OCI-LY7 (cell line): ENCODE data around the gene LEAP2. TPM values are rescaled to one million over a fixed set of nuclear protein-coding genes. Genes with fewer than 3 reads are reported as not detected.

Experiments used
- BruUV-seq: library from RNA; stranded (reverse); fragments of 400-500 nt; replicated peaks from 2 replicates; lab custom pipeline; 2021; lab: Mats Ljungman, UMichigan
- CTCF ChIA-PET: fragments of 300-600 bp; sonication (Branson Sonifier 250); formaldehyde crosslinking; loops from one replicate; lab custom pipeline; 2022; ENCODE audit warnings: antibody characterized with exemption; ENCODE audit not compliant: unreplicated experiment; lab: Charles Lee
- POLR2A ChIA-PET: fragments of 300-600 bp; sonication (Branson Sonifier 250); formaldehyde crosslinking; loops from one replicate; lab custom pipeline; 2022; ENCODE audit warnings: antibody characterized with exemption; lab: Charles Lee
- DNase-seq: peaks from one replicate; pipeline ENCODE4 v3.0.0-alpha.2; 2015; ENCODE audit warnings: low spot score
- H2AFZ ChIP-seq: fragments of 200-600 bp; sonication (generic), shearing (Covaris generic); 2 replicates; pipeline ENCODE4 v1.6.1; 2014; ENCODE audit warnings: mild to moderate bottlenecking, antibody characterized with exemption, low read length, moderate library complexity
- H3K27ac ChIP-seq: fragments of 200-600 bp; sonication (generic); 2 replicates; pipeline ENCODE4 v1.5.1; 2014; ENCODE audit warnings: mixed run types, low read depth, mild to moderate bottlenecking, moderate library complexity, low read length, inconsistent platforms; ENCODE audit not compliant: poor library complexity, severe bottlenecking
- H3K36me3 ChIP-seq: fragments of 200-600 bp; sonication (generic); 2 replicates; pipeline ENCODE4 v1.6.1; 2014; ENCODE audit warnings: mild to moderate bottlenecking, antibody characterized with exemption, low read length, moderate library complexity, mixed read lengths; ENCODE audit not compliant: insufficient read depth
- H3K4me1 ChIP-seq: fragments of 200-600 bp; sonication (generic); 2 replicates; pipeline ENCODE4 v1.5.1; 2014; ENCODE audit warnings: mild to moderate bottlenecking, low read length; ENCODE audit not compliant: insufficient read depth, poor library complexity, severe bottlenecking
- H3K4me2 ChIP-seq: fragments of 200-600 bp; sonication (generic); 2 replicates; pipeline ENCODE4 v1.6.1; 2014; ENCODE audit warnings: mild to moderate bottlenecking, low read length
- H3K4me3 ChIP-seq: fragments of 200-600 bp; sonication (generic); 2 replicates; pipeline ENCODE4 v1.5.1; 2014; ENCODE audit warnings: mild to moderate bottlenecking, low read depth, low read length; ENCODE audit not compliant: poor library complexity, severe bottlenecking
- H3K79me2 ChIP-seq: fragments of 200-600 bp; sonication (generic); 2 replicates; pipeline ENCODE4 v1.6.1; 2016; ENCODE audit warnings: low read depth, mild to moderate bottlenecking, low read length, moderate library complexity, mixed read lengths; ENCODE audit not compliant: insufficient read depth
- H3K9me2 ChIP-seq: fragments of 200-600 bp; sonication (generic); 2 replicates; pipeline ENCODE4 v1.6.1; 2016; ENCODE audit warnings: mild to moderate bottlenecking, low read length, mixed read lengths; ENCODE audit not compliant: insufficient read depth
- H3K9me3 ChIP-seq: fragments of 200-600 bp; sonication (generic); 2 replicates; pipeline ENCODE4 v1.6.1; 2014; ENCODE audit warnings: mild to moderate bottlenecking, mixed run types, low read length, mixed read lengths
- H4K20me1 ChIP-seq: fragments of 200-600 bp; sonication (generic); 2 replicates; pipeline ENCODE4 v1.6.1; 2014; ENCODE audit warnings: mild to moderate bottlenecking, antibody characterized with exemption, low read length, moderate library complexity, mixed read lengths; ENCODE audit not compliant: insufficient read depth
- EZH2phosphoT487 ChIP-seq: fragments of 200-600 bp; sonication (generic); IDR thresholded peaks from 2 replicates; pipeline ENCODE4 v1.6.1; 2018; ENCODE audit warnings: low read depth, borderline replicate concordance, mild to moderate bottlenecking, mixed run types, antibody characterized with exemption, low read length, moderate library complexity, mixed read lengths
- intact Hi-C: fragments of 100-400 bp; cut with micrococcal nuclease; formaldehyde crosslinking; loops from one replicate; pipeline ENCODE4 v1.10.0; 2022; ENCODE audit not compliant: unreplicated experiment
- total RNA-seq, 2 experiments: library from RNA; depleted of rRNA in 1 of 2; stranded (reverse); fragments of >200 nt in 1 of 2; shearing (Covaris generic) in 1 of 2; gene quantifications; 2 replicates each; pipeline ENCODE4 v1.2.3, GENCODE V29; 2014 to 2022
- TF ChIP-seq, protein P1 (sequence below): fragments of 200-600 bp; sonication (generic); conservative IDR thresholded peaks from 2 replicates; pipeline ENCODE4 v1.5.1; 2014; ENCODE audit warnings: mild to moderate bottlenecking, antibody characterized with exemption, low read length, moderate library complexity, mixed read lengths

LEAP2 gene
- total RNA-seq, 2 experiments from 2014 or later: 4.4 to 5.6 TPM

DNA sequence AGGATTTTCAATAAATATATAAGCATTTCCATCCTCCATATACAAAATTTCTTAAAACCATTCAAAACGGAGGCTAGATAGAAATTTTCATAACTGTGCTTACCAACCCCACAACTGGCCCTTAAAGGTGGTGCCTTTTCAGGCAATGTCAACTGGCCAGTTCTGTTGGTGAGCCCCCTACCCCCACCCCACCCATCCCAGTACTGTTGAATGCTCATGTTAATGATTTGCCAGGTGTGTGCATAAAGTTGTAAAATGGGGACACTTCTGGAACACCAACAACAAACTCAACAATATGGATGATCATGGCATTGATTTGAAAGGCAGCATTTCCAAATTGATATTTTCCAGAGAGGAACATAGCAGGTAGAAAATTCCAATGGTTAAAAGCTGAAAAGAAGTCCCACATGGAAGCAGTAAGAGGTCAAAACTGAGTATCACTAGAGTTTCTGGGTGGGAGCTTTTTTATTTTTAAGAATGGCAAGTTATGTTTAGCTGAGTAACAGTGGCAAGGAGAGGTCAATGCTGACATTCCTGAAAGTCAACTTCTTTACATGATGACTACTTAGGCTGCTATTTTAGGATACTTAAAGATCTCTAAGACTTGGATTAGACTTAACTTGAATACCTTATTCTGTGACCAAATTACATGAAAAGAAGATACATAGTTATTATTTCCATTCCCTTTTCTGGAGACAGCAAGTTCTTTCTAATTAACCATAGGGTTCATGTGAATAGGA lies 2.7 kb downstream of the LEAP2 start:
- no peaks in the 10 kb centered on the region for H3K4me1 ChIP-seq
- H3K9me3 ChIP-seq: no peaks in the 10 kb centered on the region
- no peaks in the 10 kb centered on the region for H3K79me2 ChIP-seq
- no peaks in the 10 kb centered on the region for H3K9me2 ChIP-seq
- H3K27ac ChIP-seq: no peak overlapping the region
- DNase-seq: no peak
- TF ChIP-seq, protein P1, sequence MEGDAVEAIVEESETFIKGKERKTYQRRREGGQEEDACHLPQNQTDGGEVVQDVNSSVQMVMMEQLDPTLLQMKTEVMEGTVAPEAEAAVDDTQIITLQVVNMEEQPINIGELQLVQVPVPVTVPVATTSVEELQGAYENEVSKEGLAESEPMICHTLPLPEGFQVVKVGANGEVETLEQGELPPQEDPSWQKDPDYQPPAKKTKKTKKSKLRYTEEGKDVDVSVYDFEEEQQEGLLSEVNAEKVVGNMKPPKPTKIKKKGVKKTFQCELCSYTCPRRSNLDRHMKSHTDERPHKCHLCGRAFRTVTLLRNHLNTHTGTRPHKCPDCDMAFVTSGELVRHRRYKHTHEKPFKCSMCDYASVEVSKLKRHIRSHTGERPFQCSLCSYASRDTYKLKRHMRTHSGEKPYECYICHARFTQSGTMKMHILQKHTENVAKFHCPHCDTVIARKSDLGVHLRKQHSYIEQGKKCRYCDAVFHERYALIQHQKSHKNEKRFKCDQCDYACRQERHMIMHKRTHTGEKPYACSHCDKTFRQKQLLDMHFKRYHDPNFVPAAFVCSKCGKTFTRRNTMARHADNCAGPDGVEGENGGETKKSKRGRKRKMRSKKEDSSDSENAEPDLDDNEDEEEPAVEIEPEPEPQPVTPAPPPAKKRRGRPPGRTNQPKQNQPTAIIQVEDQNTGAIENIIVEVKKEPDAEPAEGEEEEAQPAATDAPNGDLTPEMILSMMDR: no peak
- TF ChIP-seq EZH2phosphoT487: no peak
- no peak overlapping the region for H2AFZ ChIP-seq
- ChIA-PET POLR2A (interaction anchor here (1.1 kb wide), 1 partner anchor 12 kb away, joined by 3 read pairs; no protein-coding TSS in a partner anchor), CTCF (no interaction called here)
- no peak overlapping the region for H3K4me2 ChIP-seq
- intact Hi-C loops: no loop called here
- H3K36me3 ChIP-seq: peaks cover 84% of the 10 kb centered on the region
- H3K4me3 ChIP-seq: no peak overlapping the region
- BruUV-seq: no TSS peak
- H4K20me1 ChIP-seq: no peaks in the 10 kb centered on the region

DNA sequence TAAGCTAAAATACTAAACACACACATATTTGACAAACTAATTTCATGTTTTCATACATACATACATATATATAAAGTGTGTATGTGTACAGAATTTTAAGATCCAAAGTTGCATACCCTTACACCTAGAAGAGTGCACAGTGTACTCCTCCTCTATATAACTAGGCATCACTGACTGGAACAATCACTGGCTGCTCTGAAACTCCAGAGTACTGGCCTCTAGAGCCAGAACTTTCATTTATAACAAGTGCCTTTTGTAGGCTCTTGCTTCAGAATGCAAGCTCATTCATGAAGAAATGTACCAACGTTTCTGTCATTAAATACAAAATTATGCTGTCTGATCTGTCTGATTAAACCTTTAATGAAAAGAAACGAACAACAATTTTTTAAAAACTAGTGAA lies 4.0 kb downstream of the LEAP2 start:
- no peak overlapping the region for H3K27ac ChIP-seq
- ChIA-PET POLR2A (interaction anchor here (1.1 kb wide), 1 partner anchor 14 kb away, joined by 4 read pairs; no protein-coding TSS in a partner anchor), CTCF (no interaction called here)
- H3K4me2 ChIP-seq: no peak overlapping the region
- no peak overlapping the region for H2AFZ ChIP-seq
- no peaks in the 10 kb centered on the region for H3K9me3 ChIP-seq
- H3K4me1 ChIP-seq: no peaks in the 10 kb centered on the region
- H4K20me1 ChIP-seq: no peaks in the 10 kb centered on the region
- no TSS peak for BruUV-seq
- DNase-seq: no peak
- no peaks in the 10 kb centered on the region for H3K9me2 ChIP-seq
- H3K4me3 ChIP-seq: no peak overlapping the region
- intact Hi-C loops: no loop called here
- H3K36me3 ChIP-seq: peaks cover 84% of the 10 kb centered on the region
- no peak for TF ChIP-seq EZH2phosphoT487
- TF ChIP-seq, protein P1: no peak
- H3K79me2 ChIP-seq: no peaks in the 10 kb centered on the region

DNA sequence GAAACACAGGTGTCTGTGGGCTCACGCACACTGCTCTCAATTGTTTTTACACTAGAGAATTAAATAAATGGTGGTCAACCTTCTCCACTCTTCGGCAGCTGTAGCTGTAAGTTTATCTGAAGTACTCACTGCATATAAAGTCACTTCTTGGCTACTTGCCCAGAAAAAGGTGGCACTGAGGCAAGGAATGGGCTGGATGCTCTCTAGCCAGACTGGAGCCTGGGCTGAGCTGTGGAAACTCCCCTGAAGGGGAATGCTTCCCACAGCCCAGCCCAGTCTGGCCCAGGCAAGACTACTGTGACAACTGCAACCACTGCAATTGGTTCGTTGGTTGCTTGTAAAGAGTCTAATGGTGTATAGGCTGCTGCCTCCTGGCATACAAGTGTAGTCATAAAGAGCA lies 4.5 kb downstream of the LEAP2 start:
- BruUV-seq: no TSS peak
- Histone ChIP-seq H2AFZ (no peak overlapping the region), H4K20me1 (no peaks in the 10 kb centered on the region), H3K4me2 (no peak overlapping the region), H3K4me1 (no peaks in the 10 kb centered on the region), H3K9me2 (no peaks in the 10 kb centered on the region), H3K27ac (no peak overlapping the region), H3K36me3 (peaks cover 84% of the 10 kb centered on the region), H3K4me3 (no peak overlapping the region), H3K9me3 (no peaks in the 10 kb centered on the region), H3K79me2 (no peaks in the 10 kb centered on the region)
- no peak for TF ChIP-seq EZH2phosphoT487
- TF ChIP-seq, protein P1: no peak
- intact Hi-C loops: no loop called here
- ChIA-PET CTCF (no interaction called here), POLR2A (interaction anchor here (1.1 kb wide), 1 partner anchor 13 kb away, joined by 4 read pairs; no protein-coding TSS in a partner anchor)
- no peak for DNase-seq
